GM23248 (cell line): ENCODE measurements around the gene PACS1.

Experiments used
- EZH2 ChIP-seq: fragments of 200-600 bp; sonication (generic); IDR thresholded peaks from 2 replicates; pipeline ENCODE4 v1.6.1; 2018; ENCODE audit warnings: antibody characterized with exemption, mild to moderate bottlenecking; ENCODE audit not compliant: insufficient read depth, poor library complexity, severe bottlenecking
- EZH2phosphoT487 ChIP-seq: fragments of 200-600 bp; sonication (generic); IDR thresholded peaks from 2 replicates; pipeline ENCODE4 v1.6.1; 2018; ENCODE audit warnings: antibody characterized with exemption, moderate library complexity, mild to moderate bottlenecking, low read depth; ENCODE audit not compliant: insufficient read depth

- TF ChIP-seq EZH2 (no peak), EZH2phosphoT487 (no peak)
Measured at GRCh38 chr11:66207816-66208215, 137.7 kb downstream of the PACS1 start.
